Tongue (tissue), 2 donors: ENCODE data around the gene CD302. TPM values are rescaled to one million over a fixed set of nuclear protein-coding genes. Genes with fewer than 3 reads are reported as not detected.
"Not testable (repeated sequence)": the region's sequence is repeated elsewhere in the genome, so short reads cannot be mapped to it uniquely, and the experiment has no call there.

ENCODE experiments used
- DNase-seq: peaks from one replicate; pipeline ENCODE4 v3.0.0-alpha.2; 2015
- total RNA-seq: library from RNA; depleted of rRNA; stranded (reverse); fragments of >200 nt; gene quantifications from one replicate; pipeline ENCODE4 v1.2.3, GENCODE V29; 2014

CD302 gene
- total RNA-seq, 1 donor from 2014 or later, result 24.5 TPM

GRCh38 chr2:159792599-159792998 lies 5.4 kb downstream of the CD302 start:
- DNase-seq, result no peak

GRCh38 chr2:159792036-159792435 lies 6.0 kb downstream of the CD302 start:
- no peak for DNase-seq

GRCh38 chr2:159790323-159790722 lies 7.7 kb downstream of the CD302 start:
- no peak for DNase-seq

DNA sequence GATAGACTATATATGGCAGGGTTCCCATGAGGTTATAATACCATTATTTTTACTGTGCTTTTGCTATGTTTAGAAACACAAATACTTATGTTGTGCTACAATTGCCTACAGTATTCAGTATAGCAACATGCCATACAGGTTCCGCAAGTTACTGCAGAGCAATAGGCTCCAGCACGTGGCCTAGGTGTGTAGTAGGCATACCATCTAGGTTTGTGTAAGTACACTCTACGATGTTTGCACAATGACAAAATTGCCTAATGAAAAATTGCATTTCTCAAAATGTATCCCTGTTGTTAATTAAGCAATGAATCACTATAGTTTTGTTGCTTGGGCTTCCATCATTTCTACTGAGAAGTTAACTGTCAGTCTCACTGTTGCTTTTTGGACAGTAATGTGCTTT lies 9.8 kb downstream of the CD302 start:
- DNase-seq, result no peak

DNA sequence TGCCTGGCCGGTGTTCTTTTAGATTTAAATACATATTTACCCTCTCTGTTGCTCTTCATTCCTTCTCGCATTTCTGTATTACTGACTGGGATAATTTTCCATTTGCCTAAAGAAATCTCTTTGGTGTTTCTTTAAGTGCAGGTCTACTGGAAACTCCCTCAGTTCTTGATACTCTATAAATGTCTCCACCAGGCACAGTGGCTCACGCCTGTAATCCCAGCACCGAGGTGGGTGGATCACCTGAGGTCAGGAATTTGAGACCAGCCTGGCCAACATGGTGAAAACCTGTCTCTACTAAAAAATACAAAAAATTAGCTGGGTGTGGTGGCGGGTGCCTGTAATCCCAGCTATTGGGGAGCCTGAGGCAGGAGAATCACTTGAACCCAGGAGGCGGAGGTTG lies 10.4 kb downstream of the CD302 start:
- DNase-seq, result not testable (repeated sequence)

DNA sequence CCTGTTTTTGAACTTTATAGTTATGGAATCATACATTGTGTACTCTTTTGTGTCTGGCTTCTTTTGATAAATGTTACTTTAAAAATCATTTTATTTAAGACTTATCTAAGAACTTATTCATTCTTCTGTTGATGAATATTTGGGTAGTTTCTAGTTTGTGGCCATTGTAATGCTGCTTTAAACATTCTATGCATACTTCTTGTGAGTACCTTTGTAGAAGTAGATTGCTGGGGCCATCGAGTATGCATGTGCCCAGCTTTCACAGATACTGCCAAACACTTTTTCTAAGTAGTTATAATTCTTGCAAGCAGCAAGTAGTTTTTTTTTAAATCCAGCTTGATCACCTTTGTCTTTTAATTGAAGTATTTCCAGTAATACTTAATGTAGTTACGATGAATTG lies 11.1 kb downstream of the CD302 start:
- DNase-seq, result no peak

DNA sequence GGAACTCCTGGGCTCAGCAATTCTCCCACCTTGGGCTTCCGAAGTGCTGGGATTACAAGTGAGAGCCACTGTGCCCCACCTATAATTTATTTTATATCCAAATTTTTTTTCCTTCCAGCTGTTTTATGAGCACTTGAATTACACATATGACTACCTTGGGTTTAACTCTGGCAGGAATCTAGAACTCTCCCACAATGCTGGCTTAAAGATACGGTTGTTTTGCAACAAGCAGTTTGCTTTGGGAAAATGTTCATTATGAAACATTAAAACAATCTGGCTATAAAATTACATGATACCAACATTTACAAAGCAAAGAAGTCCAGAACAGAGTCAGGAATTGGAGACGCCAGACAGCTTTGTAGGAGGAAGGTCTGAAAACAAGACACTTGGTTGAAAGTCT lies 12.8 kb downstream of the CD302 start:
- DNase-seq, result no peak

- DNase-seq, result not testable (repeated sequence)
These were observed 13.3 kb downstream of the CD302 start for GRCh38 chr2:159784744-159785143.

- DNase-seq, result no peak
These were observed 14.5 kb downstream of the CD302 start for GRCh38 chr2:159783556-159783955.

DNA sequence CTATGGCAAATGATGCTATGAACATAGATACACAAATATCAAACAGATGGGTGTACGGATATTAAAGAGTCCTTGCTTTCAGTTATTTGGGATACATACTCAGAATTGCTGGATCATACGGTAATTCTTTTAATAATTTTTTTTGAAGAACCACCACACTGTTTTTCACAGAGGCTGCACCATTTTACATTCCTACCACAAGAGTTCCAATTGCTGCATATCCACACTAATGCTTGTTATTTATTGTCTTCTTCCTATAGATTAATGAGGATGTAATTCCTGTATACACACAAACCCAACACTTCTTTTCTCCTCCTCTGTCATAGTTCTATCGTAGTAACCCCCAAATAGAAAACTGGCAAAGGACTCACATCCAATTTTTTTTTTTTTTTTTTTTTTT lies 21.7 kb downstream of the CD302 start:
- DNase-seq, result no peak

DNA sequence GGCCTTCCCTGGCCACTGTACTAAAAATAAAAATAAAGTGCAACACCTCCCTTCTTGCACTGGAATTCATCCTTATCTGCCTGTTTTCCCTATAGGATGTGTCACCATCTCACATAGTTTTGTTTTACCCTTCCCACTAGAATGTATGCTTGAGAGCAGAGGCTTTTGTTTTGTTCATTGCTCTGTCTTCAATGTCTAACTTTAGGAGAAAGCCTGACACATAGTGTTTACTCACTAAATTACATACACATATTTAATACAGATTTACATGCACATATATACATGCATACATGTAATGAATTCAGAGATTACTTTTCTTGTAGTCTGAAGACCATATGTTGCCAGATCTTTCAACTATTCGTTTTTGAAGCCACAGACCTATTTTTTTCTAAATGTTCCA lies 23.0 kb downstream of the CD302 start:
- no peak for DNase-seq

GRCh38 chr2:159774370-159774990 lies 23.5 kb downstream of the CD302 start:
- DNase-seq, result no peak

DNA sequence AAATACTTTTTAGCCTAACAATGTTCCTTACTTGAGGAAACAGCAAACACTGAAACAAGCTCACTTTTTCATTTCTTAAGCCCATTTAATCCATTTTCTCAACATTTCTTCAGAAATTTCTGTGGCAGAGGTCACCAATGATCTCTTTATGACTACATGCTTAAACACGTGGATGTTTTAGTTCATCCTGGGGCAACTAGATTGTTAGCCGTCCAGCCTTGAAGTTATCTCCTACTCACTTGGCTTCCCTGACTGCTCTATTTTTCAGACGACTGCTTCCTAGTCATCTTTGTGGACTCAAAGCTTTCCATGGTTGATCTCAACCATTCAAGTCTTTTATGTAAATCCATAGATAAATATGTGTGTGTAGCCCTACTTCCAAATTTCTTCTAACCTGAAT lies 24.1 kb downstream of the CD302 start:
- DNase-seq, result no peak

DNA sequence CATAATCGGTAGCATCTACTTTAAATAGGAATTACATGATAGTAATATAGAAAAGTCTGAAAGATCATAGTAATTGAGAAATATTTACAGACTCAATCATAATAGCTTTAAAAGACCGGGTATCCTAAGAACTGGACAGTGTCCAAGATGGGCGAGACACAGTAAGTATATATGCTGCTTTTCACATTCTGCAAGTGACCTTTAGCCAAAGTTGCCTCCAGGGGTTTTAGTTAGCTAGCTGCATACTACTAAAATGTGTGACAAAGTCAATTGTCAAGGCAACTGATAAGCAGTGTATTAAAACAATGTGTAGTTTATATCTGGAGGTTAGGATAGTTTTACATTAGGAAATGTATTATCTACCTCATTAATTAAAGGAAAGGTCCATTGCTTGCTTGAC lies 24.6 kb downstream of the CD302 start:
- DNase-seq, result no peak

DNA sequence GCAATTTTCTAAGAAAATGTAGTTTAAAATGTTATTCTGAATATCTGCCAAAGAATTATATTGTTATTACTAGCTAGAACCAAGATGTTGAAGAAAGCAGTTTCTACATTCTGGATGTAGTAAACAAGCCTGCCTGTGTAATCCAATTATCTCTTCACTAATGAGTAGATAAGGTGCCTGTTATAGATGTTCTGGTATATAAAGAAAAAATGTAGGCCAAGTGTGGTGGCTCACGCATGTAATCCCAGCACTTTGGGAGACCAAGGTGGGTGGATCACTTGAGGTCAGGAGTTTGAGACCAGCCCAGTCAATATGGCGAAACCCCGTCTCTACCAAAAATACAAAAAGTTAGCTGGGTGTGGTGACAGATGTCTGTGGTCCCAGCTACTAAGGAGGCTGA lies 28.9 kb downstream of the CD302 start:
- DNase-seq, result no peak

GRCh38 chr2:159762075-159762474 lies 35.9 kb downstream of the CD302 start:
- no peak for DNase-seq

DNA sequence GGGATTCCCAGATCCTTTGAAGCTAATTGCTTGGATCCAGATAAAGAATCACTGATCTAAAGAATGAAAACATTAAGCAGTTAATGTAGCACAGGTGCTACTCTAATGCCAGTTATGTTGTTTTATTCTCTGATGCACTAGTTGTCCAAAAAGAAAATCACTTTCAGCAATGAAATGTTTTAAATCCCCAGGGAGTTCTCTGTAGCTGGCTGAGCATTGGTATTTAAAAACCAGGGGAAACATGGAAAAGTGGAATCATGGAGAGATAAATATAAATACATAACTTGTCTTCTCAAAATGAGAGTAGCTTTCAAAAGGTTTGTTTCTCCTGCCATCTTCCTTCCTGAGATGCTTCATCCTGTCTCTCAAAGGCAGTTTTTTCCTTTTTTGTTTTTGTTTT lies 37.7 kb downstream of the CD302 start:
- no peak for DNase-seq

DNA sequence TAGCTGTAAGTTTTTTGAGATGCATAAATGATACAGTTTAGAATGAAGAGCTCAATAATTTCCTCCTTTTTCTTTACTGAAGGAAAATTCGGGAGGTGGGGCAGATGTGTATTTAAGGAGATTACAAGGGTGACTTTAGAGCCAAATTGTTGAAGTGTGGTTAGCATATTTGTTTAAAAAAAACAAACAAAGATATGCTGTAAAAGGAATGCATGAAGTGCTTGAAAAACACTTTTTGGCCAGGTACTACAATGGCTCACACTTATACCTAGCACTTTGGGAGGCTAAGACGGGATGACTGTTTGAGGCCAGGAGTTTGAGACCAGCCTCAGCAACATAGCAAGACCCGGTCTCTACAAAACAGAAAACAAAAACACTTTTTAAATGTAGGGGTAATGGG lies 38.4 kb downstream of the CD302 start:
- no peak for DNase-seq

GRCh38 chr2:159758686-159759085 lies 39.3 kb downstream of the CD302 start:
- no peak for DNase-seq

DNA sequence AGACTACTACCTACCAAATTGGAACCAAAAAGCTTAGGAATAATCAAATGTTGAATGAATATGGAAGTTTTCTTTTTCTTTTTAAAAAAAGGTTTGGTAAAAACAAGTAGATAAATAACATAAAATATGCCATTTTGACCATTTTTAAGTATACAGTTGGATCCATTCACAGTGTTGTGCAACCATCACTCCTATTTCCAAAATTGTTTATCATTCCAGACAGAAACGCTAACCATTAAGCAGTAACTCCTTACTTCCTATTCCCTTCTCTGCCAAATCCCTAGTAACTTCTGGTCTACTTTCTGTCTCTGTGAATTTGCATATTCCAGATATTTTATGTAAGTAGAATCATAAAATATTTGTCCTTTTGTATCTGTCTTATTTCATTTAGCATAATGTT lies 39.8 kb downstream of the CD302 start:
- no peak for DNase-seq

GRCh38 chr2:159755788-159756187 lies 42.2 kb downstream of the CD302 start:
- no peak for DNase-seq

DNA sequence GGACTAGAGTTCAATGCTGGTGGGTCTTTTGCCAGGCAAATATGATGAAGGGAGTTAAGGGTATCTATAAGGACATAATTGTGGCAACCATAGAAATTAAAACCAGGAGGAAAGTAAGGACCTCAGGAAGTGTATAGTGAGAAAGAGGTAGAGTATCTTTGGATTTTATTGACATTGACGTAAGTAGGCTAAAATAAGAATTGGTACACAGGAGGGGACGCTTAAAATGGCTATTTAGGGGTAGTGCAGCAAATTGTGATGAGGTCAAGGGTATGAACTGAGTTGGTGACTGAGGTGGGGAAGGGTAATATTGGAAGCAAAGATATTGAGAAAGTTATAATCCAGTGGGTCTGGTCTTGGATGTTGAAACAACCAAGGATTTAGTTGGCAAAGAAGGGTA lies 43.0 kb downstream of the CD302 start:
- DNase-seq, result no peak

- no peak for DNase-seq
These were observed 44.2 kb downstream of the CD302 start for GRCh38 chr2:159753797-159754196.

DNA sequence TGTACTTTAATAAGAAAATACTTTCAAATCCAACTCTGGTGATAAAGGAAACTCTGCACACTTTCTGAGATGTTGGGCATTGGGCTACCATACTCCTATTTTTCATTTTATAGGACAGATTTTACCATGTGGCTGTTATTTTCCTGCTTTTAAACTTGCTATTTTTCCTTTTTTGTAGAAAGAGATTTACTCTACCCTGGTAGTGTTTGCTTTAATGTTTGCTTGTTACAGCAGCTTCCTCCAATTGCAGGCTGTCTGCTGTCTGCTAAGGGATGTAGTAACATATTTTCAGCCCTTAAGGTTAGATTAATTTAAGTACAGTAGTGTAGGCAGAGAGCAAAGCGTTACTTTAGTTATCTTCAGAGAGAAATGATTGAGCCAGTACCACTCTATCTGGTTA lies 47.1 kb downstream of the CD302 start:
- DNase-seq, result no peak

GRCh38 chr2:159748089-159748488 lies 49.9 kb downstream of the CD302 start:
- DNase-seq, result no peak
